HG02981 (cell line): ENCODE measurements around the gene BYSL.

Experiments
- ATAC-seq: cut with Tn5 transposase; IDR thresholded peaks from one replicate; pipeline ENCODE4 v1.9.1; 2021; ENCODE audit warnings: mild to moderate bottlenecking, moderate library complexity; ENCODE audit not compliant: unreplicated experiment

BYSL gene

DNA sequence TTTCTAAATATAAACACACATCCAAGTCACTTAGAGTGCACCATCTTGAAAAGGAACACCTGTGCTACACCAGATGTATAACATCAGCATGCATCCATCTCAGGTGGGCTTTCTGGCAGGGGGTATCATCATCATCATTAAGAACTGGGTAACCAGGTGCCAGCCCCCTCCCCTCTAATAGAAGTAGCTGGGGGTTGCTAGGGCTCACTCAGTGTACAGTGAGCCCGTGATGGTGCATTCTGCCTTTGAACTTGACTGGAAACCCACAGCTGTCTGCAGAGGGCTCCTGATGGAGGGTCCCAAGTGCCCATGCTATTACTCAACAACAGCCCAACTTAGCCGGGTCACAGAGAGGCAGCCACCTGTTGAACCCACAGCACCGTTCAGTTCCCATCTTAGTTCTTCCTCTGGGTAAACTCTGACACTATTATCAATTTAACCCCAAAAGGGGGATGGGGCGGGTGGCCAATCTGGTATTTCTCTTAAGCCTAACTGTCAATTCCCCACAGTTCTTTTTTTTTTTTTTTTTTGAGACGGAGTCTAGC is 53.1 kb downstream of the BYSL start:
- ATAC-seq = no peak

DNA sequence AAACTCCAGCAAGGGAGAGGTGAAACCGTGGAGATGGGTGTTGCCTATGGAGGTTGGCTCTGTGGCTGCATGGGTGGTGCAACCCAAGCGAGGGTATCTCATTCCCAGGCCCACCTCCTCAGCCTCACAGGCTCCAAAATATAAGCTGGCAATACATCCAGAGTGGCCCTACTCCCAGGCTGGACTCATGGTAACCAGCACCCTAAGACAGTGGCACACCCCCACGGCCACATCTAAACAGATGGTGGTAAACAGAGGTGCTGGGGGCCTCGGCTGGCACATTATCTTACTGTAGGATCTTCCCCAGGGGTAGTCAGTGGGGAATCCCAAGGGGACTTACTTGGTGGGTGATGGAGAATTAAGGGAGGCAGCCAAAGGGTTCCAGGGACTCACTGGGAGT is 54.0 kb downstream of the BYSL start:
- ATAC-seq = no peak

DNA sequence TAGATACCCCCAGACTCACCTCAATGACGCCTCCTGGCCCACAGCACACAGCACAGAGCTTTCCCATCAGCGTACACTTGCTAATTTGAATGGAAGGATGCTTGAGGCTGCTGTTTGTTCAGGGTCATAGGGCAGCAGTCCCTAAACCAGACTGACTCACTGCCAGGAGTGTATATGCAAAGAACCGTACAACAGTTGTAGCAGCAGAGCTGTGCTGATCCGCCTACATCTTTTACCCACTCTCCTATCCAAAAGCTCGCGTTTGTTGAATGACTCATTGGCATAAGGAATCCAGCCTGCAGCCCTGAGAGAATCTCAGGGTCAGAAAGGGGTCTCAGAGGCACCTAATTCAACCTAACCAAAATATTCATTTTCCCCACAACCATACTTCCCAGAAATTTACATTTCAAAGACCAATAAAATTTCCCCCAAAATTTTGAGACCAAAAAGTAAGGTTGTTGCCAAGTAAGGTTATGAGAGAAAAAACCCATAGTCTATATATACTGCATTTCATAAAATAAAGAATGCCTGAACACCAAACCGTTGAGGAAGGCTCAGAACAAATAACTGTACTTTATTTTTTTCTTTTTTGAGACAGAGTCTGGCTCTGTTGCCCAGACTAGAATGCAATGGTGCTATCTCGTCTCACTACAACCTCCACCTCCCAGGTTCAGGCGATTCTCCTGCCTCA is 55.6 kb downstream of the BYSL start:
- no peak for ATAC-seq
